Activated CD8-positive, alpha-beta T cell treated with anti-CD3 and anti-CD28 coated beads for 36 hours (primary cell): ENCODE measurements around the gene SMPD2. TPM values are rescaled to one million over a fixed set of nuclear protein-coding genes. Genes with fewer than 3 reads are reported as not detected.

Source experiments
- ATAC-seq: fragments of 200-7000 bp; cut with Tn5 transposase; one replicate; pipeline ENCODE4 v1.10.0; 2021; ENCODE audit warnings: mild to moderate bottlenecking, moderate library complexity
- CTCF ChIA-PET: fragments of 350-600 bp; sonication (Branson Sonifier 250); formaldehyde crosslinking; loops from one replicate; lab custom pipeline; 2021; ENCODE audit warnings: antibody characterized with exemption; lab: Charles Lee
- POLR2A ChIA-PET: fragments of 350-600 bp; sonication (Branson Sonifier 250); formaldehyde crosslinking; loops from one replicate; lab custom pipeline; 2021; ENCODE audit warnings: antibody characterized with exemption; lab: Charles Lee
- DNase-seq: peaks from one replicate; pipeline ENCODE4 v3.0.0-alpha.2; 2020
- H3K27ac Mint-ChIP-seq: one replicate; pipeline ENCODE4 v1.8.0; 2021; ENCODE audit warnings: mild to moderate bottlenecking, mixed read lengths
- H3K27me3 Mint-ChIP-seq: one replicate; pipeline ENCODE4 v1.8.0; 2021; ENCODE audit warnings: mixed read lengths
- H3K36me3 Mint-ChIP-seq: one replicate; pipeline ENCODE4 v1.8.0; 2021; ENCODE audit warnings: low read depth, mixed read lengths
- H3K4me1 Mint-ChIP-seq: one replicate; pipeline ENCODE4 v1.8.0; 2021; ENCODE audit warnings: low read depth, mixed read lengths
- H3K4me3 Mint-ChIP-seq: one replicate; pipeline ENCODE4 v1.8.0; 2021; ENCODE audit warnings: mild to moderate bottlenecking, moderate library complexity, mixed read lengths
- H3K9me3 Mint-ChIP-seq: one replicate; pipeline ENCODE4 v1.8.0; 2021; ENCODE audit warnings: mixed read lengths
- CTCF ChIP-seq: fragments of 200-600 bp; IDR thresholded peaks from one replicate; pipeline ENCODE4 v1.8.0; 2022; ENCODE audit warnings: antibody characterized with exemption, mild to moderate bottlenecking
- intact Hi-C: fragments of 100-400 bp; cut with micrococcal nuclease; formaldehyde crosslinking; loops from one replicate; pipeline ENCODE4 v1.10.0; 2022
- total RNA-seq, 2 experiments: library from RNA; stranded (reverse); gene quantifications; one replicate each; pipeline ENCODE4 v1.2.3, GENCODE V29; 2021

Gene SMPD2
- total RNA-seq, 2 experiments from 2014 or later, result 8.7 to 9.6 TPM

DNA sequence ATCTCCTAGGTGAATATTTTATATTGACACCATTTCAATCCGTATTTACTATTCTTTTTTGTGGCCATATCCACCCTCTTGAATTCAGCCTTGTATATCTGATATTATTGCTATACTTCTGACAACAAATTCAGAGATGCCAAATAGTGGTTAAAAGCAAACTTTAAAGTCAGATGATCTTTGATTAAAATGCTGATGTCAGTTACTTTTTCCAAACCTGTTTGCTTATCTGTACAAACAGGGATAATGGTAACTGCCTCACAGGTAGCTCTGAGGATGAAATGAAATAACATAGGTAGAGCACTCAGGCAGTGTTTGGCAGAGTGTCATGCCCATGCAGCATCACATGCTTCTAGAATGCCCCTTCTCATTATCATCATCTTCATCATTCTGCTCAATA is 19.3 kb upstream of the SMPD2 start:
- TF ChIP-seq CTCF, result no peak
- H3K4me3 Mint-ChIP-seq, result no peak overlapping the region
- H3K27ac Mint-ChIP-seq, result no peak overlapping the region
- H3K4me1 Mint-ChIP-seq, result peaks cover 4% of the 10 kb centered on the region
- no peak for DNase-seq
- no peaks in the 10 kb centered on the region for H3K36me3 Mint-ChIP-seq
- intact Hi-C loops, result no loop called here
- H3K9me3 Mint-ChIP-seq, result no peaks in the 10 kb centered on the region
- no peaks in the 10 kb centered on the region for H3K27me3 Mint-ChIP-seq
- POLR2A ChIA-PET, result interaction anchor here (0.6 kb wide), 1 partner anchor 615 kb away, joined by 3 read pairs; no protein-coding TSS in a partner anchor
- ATAC-seq, result no peak
- CTCF ChIA-PET, result interaction anchor here (1.3 kb wide), 1 partner anchor 234 kb away, joined by 3 read pairs; no protein-coding TSS in a partner anchor

GRCh38 chr6:109424946-109425345 is 15.6 kb upstream of the SMPD2 start:
- ATAC-seq (no peak), DNase-seq (no peak)
- ChIA-PET POLR2A (interaction anchor here (0.6 kb wide), 1 partner anchor 1158 kb away, joined by 3 read pairs; no protein-coding TSS in a partner anchor), CTCF (no interaction called here)
- Mint-ChIP-seq H3K4me1 (peaks cover 5% of the 10 kb centered on the region), H3K9me3 (no peaks in the 10 kb centered on the region), H3K4me3 (no peak overlapping the region), H3K27me3 (no peaks in the 10 kb centered on the region), H3K36me3 (no peaks in the 10 kb centered on the region), H3K27ac (no peak overlapping the region)
- intact Hi-C loops, result no loop called here
- no peak for TF ChIP-seq CTCF

GRCh38 chr6:109428889-109429477 is 11.5 kb upstream of the SMPD2 start:
- intact Hi-C loops, result no loop called here

DNA sequence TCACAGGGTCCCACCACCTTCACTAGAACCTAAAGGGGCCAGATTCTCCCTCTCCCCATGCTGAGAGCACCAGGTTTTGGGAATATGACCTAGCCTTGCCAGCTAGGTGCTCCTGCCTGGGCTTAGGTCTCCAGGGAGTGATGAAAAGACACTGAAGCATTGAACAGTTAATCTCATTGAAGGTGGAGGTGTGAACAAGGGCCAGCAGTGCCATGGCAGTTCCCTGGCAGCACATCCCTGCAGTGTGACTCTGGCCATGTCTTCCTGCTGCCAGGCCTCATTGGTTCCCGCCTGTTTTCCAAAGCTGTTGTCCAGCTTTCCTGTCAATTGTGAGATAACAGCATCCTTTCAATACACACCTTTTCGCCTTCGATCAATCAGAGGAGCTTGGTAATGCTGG is 11.0 kb upstream of the SMPD2 start:
- Mint-ChIP-seq H3K4me1 (peaks cover 5% of the 10 kb centered on the region), H3K27me3 (no peaks in the 10 kb centered on the region), H3K27ac (no peak overlapping the region), H3K9me3 (no peaks in the 10 kb centered on the region), H3K36me3 (no peaks in the 10 kb centered on the region), H3K4me3 (no peak overlapping the region)
- no peak for DNase-seq
- intact Hi-C loops, result no loop called here
- POLR2A ChIA-PET, result no interaction called here
- no peak for TF ChIP-seq CTCF
- CTCF ChIA-PET, result interaction anchor here (0.7 kb wide), 1 partner anchor 89 kb away, joined by 3 read pairs; no protein-coding TSS in a partner anchor
- no peak for ATAC-seq

More at GRCh38 chr6:109428889-109429477, 11.5 kb upstream of the SMPD2 start:
- ATAC-seq (no peak), DNase-seq (no peak)
- ChIA-PET POLR2A (interaction anchor here (1.5 kb wide), 1 partner anchor 12 kb away, joined by 3 read pairs; the partner anchor contains the start of gene SMPD2), CTCF (interaction anchor here (0.7 kb wide), 1 partner anchor 89 kb away, joined by 3 read pairs; no protein-coding TSS in a partner anchor)
- Mint-ChIP-seq H3K36me3 (no peaks in the 10 kb centered on the region), H3K4me1 (peaks cover 5% of the 10 kb centered on the region), H3K9me3 (no peaks in the 10 kb centered on the region), H3K27ac (no peak overlapping the region), H3K4me3 (no peak overlapping the region), H3K27me3 (no peaks in the 10 kb centered on the region)
- TF ChIP-seq CTCF, result no peak

DNA sequence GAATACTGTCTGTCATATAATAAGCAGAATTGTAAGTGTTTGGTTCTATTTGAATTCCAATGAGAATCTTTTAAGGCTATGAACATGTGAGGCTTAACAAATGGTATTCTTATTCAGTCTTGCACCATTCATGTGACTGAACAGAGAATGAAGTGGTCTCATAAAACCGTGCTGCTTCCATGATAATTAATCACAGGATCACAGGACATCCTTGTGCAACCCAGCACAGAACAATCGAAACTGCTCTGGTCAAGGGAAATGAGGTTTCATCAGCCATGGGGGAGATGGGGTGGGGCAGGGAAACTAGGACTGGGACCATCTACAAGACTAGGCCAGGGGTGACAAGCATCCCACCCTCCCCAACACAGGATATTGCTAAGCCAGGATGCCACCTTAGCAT is 6.1 kb upstream of the SMPD2 start:
- Mint-ChIP-seq H3K27me3 (no peaks in the 10 kb centered on the region), H3K9me3 (no peaks in the 10 kb centered on the region), H3K4me1 (no peaks in the 10 kb centered on the region), H3K4me3 (no peak overlapping the region), H3K36me3 (no peaks in the 10 kb centered on the region), H3K27ac (no peak overlapping the region)
- CTCF ChIA-PET, result no interaction called here
- POLR2A ChIA-PET, result no interaction called here
- intact Hi-C loops, result no loop called here
- ATAC-seq, result no peak
- no peak for TF ChIP-seq CTCF
- no peak for DNase-seq
